ENCODE results near the gene PADI4.

The PADI4 gene

DNA sequence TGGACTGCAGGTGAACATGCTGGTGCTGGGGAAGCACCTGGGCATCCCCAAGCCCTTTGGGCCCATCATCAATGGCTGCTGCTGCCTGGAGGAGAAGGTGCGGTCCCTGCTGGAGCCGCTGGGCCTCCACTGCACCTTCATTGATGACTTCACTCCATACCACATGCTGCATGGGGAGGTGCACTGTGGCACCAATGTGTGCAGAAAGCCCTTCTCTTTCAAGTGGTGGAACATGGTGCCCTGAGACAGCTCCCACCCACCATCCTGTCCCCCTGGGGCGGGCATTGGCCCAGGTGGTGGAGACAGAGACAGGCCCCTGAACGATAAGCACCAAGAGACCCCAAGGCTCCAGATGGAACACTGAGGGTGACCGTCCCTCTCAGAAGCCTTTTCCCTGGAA lies 25.2 kb upstream of the PADI4 start:
- DNase-seq (ENCODE audit: low spot score): no peak

DNA sequence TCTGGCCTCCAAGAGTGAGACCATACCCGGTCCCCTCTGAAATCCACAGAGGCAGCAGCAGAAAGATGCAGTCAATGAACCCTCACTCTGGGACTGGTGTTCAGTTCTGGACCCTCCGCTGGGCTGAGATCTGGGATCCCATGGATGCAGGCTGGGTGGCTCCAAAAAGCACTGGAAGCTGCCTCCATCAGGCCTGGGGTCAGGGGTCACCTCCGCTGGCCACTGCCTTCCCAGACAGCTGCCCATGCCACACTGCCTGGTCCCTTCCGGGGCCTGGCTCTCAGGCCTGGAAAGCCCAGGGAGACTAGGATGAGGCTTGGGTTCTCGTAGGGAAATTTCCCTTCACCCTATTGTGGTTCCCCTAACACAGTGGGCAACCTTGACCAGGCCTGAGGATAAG lies 21.4 kb upstream of the PADI4 start:
- no peak for DNase-seq (ENCODE audit: low spot score)

DNA sequence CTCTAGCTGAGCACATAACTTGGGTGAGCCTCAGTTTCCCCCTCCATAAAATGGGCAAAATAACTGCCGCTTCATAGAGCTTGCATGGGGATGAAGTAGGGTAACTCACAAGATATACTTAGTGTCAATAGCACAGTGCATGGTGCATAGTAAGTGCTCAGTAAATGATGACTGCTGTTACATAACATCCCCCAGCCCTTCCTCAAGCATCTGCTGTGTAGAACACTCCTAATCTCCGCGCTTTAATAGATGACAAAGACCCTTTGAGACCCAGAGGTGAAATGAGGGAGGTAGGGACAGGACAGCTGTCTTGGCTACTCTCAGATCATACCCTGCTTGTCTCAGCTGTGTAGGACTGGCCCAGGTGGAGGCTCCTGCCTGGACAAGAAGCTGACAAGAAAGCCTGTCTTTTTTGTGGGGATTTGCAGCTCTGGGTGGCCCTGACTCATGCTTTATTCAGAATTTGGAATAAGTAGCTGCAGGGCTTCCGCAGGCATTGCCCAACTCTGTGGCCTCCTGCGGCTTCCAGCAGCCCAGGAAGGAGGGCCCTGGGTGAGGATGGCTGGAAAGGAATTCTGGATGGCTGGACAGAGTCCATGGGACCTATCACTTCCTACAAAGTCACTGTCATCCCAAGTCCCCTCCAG lies 20.7 kb upstream of the PADI4 start:
- no peak for DNase-seq (ENCODE audit: low spot score)

DNA sequence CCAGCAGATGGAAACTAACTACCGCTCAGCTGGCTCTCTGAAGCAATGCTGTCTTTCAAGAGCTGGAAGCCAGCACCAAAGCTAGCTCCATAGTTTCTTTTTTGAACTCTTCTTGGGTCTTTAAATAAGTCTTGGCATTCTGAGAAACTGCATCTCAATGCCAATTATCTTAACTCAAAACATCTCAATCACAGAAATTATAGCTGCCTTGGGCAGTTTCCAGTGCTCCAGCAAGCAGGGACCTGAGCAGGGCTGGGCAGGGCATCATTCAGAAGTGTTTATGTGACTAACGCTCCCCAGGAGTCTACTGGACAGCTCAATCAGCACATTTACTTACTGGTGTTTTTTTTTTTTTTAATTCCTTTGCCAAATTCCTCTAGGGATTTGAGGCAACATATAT lies 18.3 kb upstream of the PADI4 start:
- DNase-seq (ENCODE audit: low spot score): no peak

DNA sequence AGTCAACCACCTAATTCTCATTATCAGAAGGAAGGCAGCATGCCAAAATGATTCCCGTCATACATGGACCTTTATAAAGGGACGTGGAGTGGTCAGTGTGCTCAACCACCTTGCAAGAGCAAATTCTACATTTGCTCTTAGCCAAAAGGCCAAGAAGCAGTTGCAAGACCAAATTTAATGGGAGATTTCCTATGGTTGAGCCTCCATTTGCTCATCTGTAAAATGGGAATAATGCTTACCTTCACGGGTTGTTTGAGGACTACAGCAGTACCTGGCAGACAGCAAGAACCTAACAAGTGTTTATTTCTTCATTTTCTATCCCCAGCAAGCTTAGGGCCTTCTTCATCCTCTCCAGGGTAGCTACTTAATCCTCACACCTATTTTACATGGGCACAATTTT lies 17.4 kb upstream of the PADI4 start:
- DNase-seq (ENCODE audit: low spot score): no peak

DNA sequence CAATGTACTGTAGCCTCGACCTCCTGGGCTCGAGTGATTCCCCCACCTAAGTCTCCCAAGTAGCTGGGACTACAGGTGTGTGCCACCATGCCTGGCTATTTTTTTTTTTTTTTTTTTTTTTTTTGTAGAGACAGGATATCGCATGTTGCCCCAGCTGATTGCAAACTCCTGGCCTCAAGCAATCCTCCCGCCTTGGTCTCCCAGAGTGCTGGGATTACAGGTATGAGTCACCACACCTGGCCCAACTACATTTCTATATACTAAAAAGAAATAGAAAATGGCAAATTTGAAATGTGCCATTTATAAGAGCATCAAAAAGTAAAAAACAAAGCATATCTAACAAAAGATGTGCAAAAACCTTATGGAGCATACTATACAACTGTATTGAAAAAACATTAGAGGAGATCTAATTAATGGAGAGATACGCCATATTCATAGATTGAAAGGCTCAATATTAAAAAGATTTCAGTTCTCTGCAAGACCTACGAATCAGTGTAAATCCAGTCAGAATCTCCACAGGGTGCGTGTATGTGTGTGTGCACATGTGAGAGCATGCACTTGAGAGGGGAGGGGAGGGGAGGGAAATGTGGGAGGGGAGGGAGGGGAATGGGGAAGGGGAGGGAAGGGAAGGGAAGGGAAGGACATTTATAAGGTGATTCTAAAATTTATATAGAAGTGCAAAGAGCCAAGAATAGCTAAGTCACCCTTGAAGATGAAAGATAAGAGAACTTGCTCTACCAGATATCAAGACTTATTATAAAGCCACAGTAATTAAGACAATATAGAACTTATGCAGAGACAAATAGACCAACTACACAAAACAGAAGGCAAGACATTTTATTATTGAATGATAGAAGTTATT lies 15.5 kb upstream of the PADI4 start:
- no peak for DNase-seq (ENCODE audit: low spot score)

DNA sequence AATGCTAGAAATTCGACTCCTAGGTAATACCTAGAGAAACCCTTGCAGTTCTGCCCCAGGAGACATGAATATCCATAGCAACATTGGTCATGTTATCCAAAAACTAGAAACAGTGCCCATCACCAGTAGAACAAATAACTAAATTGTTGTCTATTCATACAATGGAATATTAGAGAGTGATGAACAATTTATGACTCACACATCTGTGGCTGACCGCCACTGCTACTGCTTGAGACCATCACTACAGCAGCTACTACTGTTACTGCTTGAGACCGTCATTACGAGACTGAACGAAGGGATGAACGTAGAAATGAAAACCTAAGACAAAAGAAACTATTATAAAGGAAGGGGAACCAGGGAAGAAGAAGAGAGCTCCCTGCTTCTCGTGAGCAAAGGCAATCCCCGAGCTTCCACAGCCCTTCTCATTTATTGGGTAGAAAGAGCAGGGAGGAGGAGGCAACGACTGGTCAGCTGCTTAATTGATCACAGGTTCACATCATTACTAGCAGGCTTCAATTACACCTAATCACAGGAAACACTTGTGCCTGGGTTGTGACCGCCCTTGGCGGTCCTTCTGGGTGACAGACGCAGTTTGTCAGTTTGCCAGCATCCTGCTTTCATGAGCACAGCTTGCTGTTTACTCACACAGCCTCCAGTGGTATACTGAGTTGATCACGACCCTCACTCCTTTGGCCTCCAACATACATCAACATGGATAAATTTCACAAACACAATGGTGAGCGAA lies 14.1 kb upstream of the PADI4 start:
- no peak for DNase-seq (ENCODE audit: low spot score)

DNA sequence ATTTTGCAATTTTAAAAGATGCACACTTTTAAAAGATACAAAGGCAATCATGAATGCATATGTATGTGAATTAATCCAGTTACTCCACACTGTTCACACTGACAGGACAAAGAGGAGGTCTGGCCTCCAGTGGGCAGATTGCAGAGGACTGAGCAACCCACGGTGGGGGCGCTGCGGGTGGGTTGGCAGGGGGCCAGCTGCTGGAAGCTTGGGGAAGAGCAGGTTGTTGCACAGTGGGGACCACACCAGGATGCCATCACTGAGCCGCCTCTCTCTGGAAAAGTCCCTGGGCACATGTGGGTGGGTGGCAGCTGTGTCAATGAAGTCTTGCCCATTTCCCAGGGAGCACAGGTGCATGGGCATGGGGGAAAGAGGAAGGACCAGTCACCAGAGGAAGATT lies 12.7 kb upstream of the PADI4 start:
- DNase-seq (ENCODE audit: low spot score): no peak

DNA sequence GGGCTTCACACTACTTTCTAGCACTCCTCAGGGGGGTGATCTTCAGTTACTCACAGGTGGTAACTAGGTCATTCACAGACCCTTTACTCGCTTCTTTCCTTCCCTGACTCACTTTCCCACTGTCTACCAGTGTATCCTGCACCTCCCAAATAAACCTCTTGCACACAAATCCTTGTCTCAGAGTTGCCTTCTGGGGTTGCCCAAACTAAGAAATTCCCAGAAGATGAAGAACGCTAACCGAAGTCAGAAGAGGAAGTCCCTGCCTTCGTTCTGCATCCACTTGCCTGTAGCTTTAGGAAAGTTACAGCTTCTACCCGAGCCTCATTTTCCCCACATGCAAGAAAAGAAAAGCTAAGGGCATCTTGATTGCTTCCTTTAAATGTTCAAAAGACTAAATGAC lies 11.9 kb upstream of the PADI4 start:
- DNase-seq (ENCODE audit: low spot score): no peak

DNA sequence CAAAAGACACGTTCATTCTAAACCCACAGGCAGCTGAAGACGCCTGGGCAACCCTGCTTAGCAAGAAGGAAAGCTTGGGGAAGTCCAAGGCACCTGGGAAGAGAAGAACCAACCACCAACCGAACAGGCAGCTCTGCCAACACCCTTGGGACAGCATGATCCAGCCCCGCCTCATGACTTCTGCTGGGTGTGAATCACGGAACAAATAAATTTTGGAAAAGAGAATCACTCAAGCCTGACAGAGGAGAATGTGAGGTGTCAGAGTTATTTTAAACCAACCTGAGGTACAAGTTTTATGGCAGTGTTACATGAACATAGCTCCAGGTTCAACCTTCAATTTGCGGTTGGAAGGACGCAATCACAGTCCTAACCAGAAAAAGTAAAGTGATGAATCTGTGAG lies 10.0 kb upstream of the PADI4 start:
- DNase-seq (ENCODE audit: low spot score): no peak

DNA sequence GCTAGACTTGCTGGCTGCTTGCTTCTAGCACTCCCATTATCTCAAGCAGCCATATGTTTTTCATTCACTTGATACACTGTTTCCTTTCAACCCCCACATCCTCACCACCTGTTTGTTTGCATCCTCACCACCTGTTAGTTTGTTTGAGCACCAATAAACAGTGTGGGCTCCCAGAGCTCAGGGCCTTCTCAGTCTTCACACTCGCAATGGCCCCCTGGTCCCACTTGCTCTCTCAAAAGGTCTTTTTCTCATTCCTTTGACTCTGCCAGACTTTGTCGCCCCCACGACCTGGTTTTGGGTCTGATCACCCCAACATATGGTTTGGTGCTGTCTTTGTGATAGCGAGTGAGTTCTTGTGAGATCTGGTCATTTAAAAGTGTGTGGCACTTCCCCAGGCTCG lies 6.2 kb upstream of the PADI4 start:
- DNase-seq (ENCODE audit: low spot score): no peak

DNA sequence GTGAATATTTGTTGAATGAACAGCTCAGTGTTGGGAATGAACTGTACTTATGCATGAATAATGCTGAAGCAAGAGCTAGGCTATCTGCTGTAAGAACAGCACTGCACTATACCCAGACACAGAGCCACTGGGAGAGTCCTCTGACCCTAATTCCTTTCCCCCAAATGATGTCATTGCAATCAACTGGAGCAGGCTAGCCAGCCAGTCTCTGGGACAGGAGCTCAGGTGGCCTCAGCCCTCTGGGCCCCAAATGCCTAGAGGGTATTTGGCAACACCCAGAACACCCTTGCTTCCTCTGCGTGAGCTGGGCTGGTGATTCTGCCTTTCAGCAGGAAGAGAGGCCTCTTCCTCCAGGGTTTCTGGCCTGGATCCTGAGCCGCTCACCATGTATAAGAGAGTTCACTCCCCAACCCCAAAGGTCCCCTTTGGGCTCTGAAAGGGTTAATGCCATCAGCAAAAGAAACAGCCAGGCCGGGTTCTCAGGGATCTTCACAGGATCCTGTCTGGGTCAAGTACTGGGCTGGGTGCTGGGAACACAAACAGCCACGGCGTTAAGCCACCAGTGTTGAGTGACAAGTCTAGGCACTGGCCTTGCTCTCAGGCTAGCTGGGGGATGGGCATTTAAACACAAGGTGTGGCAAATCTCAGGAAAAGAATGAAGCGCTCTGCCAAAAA lies 3.7 kb upstream of the PADI4 start:
- no peak for DNase-seq (ENCODE audit: low spot score)

DNA sequence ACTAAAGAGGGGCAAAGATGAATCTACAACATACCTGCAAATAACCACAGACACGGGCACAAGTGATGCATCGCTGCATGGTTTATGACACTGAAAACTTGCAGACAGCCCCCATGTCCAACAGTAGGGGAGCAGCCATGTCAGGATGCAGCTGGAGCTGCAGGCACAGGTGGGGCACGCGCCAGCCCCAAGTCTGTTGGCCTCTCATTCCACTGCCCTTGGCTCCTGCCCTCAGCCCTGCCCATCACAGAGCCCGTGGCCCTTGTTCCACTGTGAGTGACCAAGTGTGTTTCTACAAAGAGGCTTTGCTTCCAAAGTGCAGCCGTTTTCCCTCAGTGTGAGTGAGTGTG lies 3.2 kb upstream of the PADI4 start:
- DNase-seq (ENCODE audit: low spot score): no peak

DNA sequence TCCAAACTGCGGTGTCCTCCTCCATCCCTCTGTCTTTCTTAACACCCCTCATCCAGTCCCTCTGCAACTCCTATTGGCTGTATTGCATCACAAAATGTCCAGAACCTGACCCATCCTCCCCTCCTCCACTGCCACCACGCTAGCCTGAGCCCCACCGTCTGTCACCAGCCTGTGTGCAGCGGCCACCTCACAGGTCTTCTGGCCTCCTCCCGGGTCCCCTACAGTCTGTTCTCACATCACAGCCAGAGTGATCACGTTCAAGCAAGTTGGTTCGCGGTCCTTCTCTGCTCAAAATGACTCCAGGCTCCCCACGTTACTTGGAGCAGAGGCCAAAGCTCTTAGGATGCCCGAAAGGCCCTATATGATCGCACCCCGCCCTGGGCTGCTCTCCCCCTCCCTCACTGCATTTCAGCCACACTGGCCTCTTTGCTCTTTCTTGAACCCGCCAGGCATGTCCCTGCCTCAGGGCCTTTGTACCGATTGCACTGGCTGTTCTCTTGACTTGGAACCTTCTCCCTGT lies 2.4 kb upstream of the PADI4 start:
- no peak for DNase-seq (ENCODE audit: low spot score)

DNA sequence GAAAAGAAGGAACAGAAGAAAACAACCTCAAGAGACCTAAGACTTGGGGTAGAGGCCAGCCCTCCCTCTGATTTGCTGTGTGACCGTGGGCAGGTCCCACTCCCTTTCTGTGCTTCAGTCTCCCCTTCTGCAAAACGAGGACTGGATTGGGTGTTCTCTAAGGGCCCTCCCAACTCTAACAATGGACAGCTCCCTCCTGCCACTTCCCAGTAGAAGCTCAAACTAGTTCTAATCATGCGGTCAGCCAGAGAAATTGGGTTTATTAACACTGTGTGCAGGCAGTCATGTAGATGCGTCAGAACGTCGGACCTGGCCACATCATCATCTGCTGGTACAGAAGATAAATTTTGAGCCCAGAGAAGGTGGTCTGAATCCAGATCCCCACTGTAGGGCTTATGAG lies 1.6 kb upstream of the PADI4 start:
- DNase-seq (ENCODE audit: low spot score): no peak

DNA sequence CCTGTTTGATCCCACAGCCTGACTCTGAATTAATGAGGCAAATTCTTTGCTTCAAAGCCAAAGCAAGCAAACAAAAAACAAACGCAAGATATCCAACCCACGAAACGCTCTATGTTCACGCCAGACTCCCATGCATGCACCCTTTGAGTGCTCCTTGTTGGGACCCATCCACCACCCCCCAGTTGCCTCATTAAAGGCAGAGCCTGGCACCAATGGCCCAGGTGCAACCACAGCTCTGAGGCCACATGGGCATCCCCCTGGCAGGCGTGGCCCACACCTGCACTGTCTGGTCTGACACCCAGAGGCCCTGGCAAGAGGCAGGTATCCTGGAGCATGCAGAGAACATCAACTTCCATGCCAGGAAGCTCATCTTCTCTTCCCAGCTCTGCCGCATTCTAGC lies 1.1 kb upstream of the PADI4 start:
- no peak for DNase-seq (ENCODE audit: low spot score)

DNA sequence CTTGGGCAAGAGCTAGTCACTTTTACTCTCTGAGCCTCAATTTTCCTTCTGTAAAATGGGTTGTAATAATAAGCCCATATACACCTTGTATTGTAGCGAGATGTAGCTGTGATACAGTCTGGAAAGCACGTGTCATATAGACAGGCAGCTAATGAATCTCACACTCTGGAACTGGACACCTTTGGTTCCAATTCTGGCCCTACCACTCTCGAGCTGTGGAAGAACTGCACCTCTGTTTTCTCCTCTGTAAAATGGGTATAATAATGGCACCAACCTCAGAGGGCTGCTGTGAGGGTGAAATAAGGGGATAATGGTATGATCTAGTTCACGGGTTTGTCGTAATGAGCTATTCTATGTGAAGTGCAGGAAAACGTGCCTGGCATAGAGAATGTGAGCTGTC lies 668 bp upstream of the PADI4 start:
- DNase-seq (ENCODE audit: low spot score): no peak

DNA sequence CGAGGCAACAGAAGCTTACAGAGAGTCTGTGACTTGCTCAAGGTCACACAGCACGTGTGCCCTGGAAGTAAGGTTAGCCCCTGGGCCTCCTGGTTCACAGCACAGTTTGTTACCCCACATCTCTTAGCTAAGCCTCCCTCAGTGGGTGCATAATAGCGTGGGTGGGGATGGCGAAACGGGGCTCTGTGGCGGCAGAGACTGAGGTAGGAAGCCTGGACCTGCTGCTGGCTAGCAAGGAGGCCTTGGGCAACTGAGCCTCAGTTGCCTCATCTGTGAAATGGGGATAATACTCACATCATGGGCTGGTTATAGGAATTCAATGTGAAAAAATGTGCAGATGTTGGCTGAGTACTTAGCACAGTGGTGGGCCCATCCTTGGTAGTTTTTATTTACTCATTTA lies 596 bp downstream of the PADI4 start:
- no peak for DNase-seq (ENCODE audit: low spot score)

DNA sequence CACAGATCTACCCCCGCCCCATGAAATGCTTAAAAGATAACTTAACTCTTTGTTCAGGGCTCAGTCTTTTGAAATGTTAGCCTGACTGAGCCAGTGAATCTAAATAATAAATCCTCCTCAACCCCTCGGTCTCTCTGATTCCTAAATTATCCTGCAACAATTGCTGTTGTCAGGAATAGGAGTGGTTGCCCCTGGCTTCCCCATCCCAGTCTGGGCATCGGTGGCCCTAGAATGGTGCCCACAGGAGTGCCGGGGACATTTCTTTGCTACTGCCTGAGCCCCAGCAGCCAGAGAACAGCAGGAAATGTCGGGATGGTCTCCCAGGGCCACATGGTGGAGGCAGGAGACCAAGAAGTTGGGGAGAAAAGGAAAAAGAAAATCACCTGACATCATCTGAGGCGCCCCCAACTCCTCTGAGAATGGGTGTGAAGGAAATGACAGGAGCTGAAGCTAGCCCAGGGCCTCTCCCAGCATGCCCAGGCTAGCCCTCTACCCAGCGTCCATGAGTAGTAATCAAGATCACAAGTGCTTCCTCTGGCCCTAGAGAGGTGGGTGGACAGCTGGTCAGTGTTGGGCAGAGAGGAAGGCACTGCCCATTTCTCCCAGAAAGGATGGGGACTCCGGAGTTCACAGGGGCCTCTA lies 1.6 kb downstream of the PADI4 start:
- DNase-seq (ENCODE audit: low spot score): no peak

DNA sequence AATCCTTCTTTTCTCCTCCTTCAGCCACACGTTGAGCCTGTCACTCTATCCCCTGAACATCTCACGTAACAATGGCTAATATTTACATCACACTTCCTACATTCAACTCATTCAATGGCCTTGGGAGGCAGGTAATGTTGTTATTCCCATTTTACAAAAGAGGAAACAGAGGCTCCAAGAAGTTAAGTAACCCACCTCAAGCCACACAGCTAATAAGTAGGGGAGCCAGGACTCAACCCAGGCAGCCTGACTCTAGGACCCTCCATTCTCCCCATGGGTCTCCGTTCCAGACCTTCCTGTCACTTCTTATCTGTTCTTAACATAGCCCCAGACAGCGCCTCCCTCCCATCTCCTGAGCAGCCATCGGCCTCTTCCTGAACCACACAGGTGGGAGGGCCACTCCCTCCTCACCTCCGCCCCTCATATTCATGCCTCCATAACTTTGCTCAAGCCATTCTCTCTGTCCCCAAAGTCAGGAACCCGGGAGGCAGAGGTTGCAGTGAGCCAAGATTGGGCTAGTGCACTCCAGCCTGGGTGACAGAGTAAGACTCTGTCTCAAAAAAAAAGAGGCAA lies 2.2 kb downstream of the PADI4 start:
- DNase-seq (ENCODE audit: low spot score): no peak

DNA sequence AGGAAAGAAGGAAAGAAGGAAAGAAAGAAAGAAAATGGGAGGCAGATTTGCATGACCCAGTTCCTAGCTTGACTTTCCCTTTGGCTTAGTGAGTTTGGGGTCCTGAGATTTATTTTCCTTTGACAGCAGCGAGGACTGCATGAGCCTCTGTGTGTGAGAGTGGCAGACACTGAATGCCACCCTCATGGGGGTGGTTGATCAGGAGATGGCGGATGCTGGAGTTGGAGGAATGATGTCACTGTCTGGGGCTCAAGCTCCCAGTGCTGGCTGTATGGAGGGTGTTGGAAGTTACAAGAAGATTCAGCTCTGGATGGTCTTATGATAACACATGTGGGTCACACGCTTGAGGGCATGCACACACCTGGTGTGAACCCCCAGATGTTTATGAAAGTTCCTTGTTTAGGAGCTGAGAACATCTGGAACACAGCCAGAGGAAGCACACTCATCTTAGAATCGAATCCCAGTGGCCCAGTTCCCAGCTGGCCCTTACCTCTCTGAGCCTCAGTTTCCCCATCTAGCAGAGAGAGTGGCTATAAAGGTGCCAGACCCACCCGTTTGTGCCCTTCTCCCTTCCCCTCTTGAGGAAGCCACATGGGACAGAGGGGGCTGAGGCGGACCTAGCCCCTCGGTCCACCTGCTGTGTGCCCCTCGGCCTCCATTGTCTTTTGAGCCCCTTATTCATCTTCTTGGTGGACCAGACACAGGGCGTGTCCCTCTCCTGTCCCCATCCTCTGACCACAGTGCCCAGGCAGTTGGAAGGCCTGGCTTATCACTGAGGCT lies 5.7 kb downstream of the PADI4 start:
- DNase-seq (ENCODE audit: low spot score): no peak

All from SW480 (cell line).